ENCODE results near the gene TRABD.
"Not testable (repeated sequence)": the region's sequence is repeated elsewhere in the genome, so short reads cannot be mapped to it uniquely, and the experiment has no call there.

Gene TRABD, protein sequence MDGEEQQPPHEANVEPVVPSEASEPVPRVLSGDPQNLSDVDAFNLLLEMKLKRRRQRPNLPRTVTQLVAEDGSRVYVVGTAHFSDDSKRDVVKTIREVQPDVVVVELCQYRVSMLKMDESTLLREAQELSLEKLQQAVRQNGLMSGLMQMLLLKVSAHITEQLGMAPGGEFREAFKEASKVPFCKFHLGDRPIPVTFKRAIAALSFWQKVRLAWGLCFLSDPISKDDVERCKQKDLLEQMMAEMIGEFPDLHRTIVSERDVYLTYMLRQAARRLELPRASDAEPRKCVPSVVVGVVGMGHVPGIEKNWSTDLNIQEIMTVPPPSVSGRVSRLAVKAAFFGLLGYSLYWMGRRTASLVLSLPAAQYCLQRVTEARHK

DNA sequence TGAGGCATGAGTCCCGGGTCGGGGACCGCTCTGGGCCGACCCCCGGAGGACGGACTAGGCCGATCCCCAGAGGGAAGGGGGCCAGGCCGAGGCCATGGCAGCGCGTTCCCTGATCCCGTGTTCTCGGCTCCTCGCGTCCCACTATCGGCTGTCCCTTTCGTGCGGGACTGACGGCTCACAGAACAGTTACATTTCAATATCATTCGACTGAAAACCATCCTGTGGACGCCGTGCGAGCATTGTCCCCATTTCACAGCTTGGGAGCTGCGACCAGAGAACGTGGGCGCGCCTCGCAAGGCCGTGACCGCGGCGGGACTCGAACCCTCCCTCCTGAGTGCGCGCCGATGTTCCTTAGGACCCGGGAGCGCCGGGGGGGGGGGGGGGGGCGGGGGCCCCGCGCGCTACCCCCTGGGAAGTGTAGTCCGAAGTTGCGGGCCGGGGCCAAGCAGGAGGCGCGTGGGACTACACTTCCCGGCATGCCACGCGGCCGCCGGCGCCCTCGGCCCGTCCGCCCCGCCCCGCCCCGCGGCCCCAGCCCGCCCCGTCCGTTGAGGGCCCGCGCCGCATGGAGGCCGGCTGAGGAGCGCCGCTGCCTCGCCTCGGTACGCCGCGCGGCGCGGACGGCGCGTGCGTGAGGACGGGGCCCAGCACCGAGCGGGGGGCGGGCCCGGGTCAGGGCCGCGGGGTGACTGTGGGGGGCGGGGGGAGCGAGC, at the start of gene TRABD:
Gene TRABD, plus strand, starts transcription at position 539 of the 713 bp plus-strand sequence. CDS start 7,148 bp downstream, outside the sequence.
- peak; percentile 75 for DNase-seq (ENCODE audit: low read depth)

- DNase-seq (ENCODE audit: low read depth), result no peak
These were observed 49.1 kb upstream of the TRABD start for GRCh38 chr22:50136581-50137015.

DNA sequence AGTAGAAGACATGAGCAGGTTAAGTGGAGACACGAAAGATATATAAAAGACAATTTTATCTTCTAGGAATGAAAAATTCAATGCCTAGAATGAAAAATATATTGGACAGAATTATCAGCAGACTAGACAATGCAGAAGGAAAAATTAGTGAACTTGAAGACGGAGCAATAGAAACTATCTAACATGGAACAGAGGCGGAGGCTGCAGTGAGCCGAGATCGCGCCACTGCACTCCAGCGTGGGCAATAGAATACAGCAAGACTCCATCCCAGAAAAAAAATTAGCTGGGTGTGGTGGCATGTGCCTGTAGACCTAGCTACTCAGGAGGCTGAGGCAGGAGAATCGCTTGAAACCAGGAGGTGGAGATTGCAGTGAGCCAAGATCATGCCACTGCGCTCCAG, 48.4 kb upstream of the TRABD start:
- not testable (repeated sequence) for DNase-seq (ENCODE audit: low read depth)

- no peak for DNase-seq (ENCODE audit: low read depth)
These were observed 47.7 kb upstream of the TRABD start for GRCh38 chr22:50138041-50138440.

- DNase-seq (ENCODE audit: low read depth), result no peak
These were observed 46.7 kb upstream of the TRABD start for GRCh38 chr22:50138988-50139387.

- DNase-seq (ENCODE audit: low read depth), result no peak
These were observed 45.8 kb upstream of the TRABD start for GRCh38 chr22:50139843-50140415.

- no peak for DNase-seq (ENCODE audit: low read depth)
These were observed 45.1 kb upstream of the TRABD start for GRCh38 chr22:50140615-50141014.

DNA sequence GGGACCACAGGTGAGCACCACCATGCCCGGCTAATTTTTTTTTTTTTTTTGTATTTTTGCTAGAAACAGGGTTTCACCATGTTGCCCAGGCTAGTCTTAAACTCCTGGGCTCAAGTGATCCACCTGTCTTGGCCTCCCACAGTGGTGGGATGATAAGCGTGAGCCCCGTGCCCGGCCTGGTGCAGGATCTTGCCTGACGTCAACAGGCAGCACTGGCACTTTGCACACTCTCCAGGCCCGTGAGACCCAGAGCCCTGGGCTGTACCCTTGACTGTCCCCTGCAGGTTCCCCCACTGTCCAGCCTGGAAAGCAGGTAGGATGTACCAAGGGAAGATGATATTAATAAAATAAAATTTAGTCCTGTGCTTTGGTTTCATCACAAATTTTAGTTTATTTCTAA, 44.3 kb upstream of the TRABD start:
- no peak for DNase-seq (ENCODE audit: low read depth)

- DNase-seq (ENCODE audit: low read depth), result no peak
These were observed 43.8 kb upstream of the TRABD start for GRCh38 chr22:50141891-50142363.

- no peak for DNase-seq (ENCODE audit: low read depth)
These were observed 42.6 kb upstream of the TRABD start for GRCh38 chr22:50143096-50143495.

GRCh38 chr22:50144005-50144614, 41.6 kb upstream of the TRABD start:
- no peak for DNase-seq (ENCODE audit: low read depth)

- DNase-seq (ENCODE audit: low read depth), result no peak
These were observed 39.8 kb upstream of the TRABD start for GRCh38 chr22:50145721-50146438.

DNA sequence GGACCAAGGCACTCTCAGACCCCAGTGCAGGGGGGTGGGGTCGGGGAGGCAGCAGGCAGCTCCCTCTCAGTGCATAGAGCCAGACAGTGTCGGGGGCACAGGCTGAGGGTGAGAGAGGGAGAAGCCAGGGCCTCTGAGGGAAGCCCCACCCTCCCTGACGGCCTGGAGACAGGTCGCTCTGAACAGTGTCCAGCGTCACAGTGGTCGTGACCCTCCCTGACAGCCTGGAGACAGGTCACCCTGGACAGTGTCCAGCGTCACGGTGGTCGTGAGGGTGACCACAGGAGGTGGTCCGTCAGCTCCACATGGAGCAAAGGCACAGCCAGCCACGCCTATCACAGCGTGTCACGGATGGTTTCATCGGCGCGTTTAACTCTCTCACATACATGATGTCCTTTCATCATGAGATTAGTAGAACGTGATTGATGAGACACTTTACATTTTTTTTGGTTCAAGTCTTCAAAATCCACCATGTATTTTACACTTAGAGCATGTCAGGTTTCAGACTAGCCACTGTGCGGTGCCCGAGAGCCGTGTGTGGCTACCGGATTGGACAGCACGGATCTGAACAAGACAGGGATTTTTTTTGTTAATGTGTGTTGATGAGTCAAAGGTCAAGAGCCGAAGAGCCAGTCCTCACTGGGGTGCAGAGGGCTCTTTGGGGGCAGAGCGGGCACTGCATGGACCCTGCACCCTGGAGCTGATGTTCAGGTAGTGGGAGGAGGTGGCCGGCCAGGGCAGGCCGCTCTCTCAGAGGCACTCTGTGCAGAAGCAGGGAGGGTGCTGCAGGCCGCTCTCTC, 39.1 kb upstream of the TRABD start:
- no peak for DNase-seq (ENCODE audit: low read depth)

- not testable (repeated sequence) for DNase-seq (ENCODE audit: low read depth)
These were observed 38.2 kb upstream of the TRABD start for GRCh38 chr22:50147258-50148165.

DNA sequence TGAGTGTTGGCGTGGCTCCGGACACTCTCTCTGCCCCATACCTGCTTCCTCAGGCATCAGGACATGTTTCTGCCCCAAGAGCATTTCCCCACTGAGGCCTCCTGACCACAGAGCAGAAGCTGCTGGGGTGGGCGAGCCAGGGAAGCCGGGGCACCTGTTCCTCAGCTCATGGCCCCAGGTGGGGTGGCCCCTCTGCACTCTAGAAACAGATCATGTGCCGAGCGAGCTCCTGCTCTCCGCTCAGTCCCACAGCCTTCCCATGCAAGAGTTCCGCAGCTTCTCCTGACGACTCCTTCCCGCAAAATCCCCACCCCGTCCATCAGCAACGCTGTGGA, 37.6 kb upstream of the TRABD start:
- DNase-seq (ENCODE audit: low read depth), result no peak

DNA sequence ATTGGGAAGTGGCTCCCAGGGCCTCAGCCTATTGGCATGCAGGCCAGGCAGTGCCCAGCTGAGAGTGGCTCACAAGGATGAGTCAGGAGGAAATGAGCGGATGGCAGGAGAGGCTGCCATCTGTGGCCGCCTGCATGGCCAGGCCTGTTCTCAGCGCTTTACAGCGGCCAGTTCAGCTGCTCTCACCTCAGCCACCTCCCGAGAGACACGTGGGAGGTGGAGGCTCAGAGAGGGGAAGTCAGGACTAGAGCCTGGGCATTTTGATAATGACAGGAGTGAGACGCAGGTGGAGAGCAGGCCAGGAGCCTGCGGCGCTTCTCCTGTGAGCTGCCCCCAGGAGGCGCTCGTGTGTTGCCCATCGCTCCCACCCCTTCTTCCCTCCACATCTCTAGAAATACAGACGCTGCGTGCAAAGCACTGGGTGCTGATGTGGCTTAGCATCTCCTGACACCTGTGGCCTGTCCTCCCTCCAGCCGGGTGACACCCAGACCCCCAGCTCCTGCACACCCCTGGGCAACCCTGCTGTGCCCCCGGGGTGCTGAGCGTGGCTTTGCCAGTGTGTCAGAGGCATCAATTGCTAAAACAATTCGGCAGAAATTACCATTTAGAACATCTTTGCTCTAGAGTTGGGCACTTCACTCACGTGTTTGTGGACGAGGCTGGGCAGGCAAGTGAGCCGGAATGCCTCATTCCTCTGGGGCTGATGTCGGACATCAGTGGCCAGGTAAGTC, 36.6 kb upstream of the TRABD start:
- DNase-seq (ENCODE audit: low read depth), result peak; percentile 50

DNA sequence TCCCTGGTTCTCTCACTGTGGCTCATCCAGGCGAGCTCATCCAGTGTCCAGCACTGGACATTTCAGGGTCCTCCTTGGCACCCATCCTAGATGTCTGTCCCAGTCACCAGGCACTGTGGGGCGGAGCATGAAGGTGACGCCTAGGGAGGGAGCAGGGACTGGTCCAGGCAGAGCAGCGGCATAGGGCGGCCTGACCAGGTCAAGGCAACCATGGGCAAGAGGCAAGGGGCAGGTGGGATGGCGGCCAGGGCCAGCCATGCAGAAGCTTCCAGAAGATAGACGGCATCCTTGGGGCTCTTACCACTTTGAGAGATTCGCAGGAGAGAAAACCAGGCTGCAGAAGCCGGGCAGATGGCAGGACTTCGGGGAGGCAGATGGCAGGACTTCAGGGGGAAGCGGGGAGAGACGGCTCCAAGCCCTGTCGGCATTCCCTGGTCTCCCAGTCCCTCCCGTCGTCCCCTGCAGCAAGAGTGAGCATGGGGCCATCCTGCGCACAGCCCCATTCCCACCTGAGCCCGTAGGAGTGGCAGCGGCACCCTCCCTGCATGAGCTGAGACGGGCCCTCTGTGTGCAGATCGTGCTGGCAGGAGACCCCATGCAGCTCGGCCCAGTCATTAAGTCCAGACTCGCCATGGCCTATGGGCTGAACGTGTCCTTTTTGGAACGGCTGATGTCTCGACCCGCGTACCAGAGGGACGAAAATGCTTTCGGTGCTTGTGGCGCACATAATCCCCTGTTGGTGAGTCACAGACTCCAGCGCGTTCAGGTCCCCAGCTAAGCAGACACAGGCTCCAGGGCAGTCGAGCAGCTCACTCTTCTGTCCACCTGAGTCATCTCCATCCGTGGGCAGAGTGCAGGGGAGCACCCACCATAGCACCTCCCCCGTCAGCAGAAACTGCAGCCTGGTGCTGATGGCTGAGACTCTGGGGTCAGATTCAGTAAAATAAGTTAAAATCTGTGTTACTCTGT, 35.3 kb upstream of the TRABD start:
- no peak for DNase-seq (ENCODE audit: low read depth)
